NCI-H2107 treated with DMSO at 0.1 percent for 48 hours (cell line): ENCODE results near the gene FLVCR2.
A peak's percentile ranks its signal among the peaks of the same experiment; 100 is the strongest.

Experiments
- DNase-seq: peaks from one replicate; lab custom pipeline; 2025; ENCODE audit not compliant: unreplicated experiment; lab: John Stamatoyannopoulos, UW

The FLVCR2 gene

DNA sequence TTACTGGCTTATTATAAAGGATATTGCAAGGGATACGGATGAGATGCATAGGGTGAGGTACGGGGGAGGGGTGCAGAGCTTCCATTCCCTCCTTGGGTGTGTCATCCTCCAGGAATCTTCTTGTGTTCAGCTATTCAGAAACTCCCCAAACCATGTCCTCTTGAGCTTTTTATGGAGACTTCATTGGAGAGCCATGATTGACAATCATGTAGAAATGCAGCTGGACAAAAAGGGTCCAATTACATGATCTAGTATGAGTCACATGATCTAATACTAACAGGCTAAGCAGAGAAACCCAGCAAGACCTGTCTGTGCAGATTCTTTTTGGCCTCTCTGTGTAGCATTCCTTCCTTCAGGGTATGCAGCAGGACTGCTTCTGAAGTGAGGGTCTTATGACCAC is 23.9 kb upstream of the FLVCR2 start:
- DNase-seq = no peak

DNA sequence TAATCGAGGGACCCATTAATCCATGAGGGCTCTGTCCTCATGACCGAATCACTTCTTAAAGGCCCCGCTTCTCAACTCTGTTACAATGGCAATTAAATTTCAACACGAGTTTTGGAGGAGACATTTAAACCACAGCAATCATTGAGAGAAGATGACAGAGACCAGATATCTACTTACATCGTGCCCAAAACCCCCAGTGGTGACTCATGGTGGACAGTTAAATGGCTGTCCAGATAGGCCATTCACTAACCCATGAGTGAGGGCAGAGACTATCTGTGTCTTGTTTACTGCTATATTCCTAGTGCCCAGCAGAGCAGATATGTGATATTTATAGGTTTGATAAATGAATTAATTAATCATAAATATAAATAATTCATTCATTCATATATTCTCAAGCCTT is 20.0 kb upstream of the FLVCR2 start:
- no peak for DNase-seq

- no peak for DNase-seq
Measured at GRCh38 chr14:75559045-75559444, 19.4 kb upstream of the FLVCR2 start.

DNA sequence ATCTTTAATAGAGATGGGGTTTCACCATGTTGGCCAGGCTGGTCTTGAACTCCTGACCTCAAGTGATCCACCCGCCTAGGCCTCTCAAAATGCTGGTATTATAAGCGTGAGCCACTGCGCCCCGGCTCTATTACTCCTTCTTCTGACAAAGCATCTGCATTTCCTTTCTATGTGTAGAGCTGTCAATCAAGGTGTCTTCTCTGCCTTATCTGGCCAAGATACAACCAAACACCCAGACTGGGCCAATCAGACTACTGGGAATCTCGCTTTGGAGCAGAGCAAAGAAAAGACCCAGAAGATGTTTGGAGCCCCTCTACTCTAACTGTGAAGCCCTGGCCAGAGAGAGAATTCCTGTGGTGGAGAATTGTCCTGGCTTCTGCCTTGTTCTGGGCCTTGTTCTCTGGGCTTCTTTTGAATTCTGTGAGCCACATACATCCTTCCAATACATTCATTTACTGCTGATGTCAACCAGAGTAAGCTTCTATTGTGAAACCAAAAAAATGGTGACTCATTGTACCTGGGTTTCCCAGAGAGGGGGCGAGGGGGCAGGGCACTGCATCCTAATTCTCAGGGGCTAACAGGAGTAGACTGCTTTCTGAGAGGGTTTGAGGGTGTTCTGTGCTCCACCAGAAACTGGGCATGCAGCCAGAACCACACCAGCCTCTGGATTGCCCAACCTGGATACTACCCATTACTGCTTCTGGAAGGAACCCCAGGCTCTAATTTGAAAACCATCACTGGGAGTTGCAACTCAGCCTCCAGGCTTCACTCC is 18.8 kb upstream of the FLVCR2 start:
- peak; percentile 91 for DNase-seq

GRCh38 chr14:75561013-75561432 is 17.4 kb upstream of the FLVCR2 start:
- peak; percentile 92 for DNase-seq

GRCh38 chr14:75562089-75562488 is 16.3 kb upstream of the FLVCR2 start:
- DNase-seq = no peak

- DNase-seq = no peak
Measured at GRCh38 chr14:75562489-75562888, 15.9 kb upstream of the FLVCR2 start.

DNA sequence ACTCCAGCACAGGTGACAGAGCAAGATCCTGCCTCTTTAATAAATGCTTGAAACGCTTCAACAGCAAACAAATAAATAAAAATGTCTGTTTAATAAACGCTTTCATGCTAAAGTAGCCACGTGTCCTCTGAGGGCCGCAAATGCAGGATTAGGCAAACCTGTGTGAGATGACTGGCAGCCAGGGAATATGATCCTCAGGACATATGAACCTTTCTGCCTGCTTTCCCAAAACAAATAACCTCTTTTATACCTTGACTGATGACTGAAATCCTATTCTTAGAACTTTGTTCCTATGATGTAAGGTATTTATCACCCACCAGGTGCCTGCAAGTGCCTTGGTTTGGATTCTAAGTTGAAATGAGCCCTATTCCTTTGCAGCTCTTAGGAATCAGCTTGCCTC is 14.5 kb upstream of the FLVCR2 start:
- peak; percentile 99 for DNase-seq

DNA sequence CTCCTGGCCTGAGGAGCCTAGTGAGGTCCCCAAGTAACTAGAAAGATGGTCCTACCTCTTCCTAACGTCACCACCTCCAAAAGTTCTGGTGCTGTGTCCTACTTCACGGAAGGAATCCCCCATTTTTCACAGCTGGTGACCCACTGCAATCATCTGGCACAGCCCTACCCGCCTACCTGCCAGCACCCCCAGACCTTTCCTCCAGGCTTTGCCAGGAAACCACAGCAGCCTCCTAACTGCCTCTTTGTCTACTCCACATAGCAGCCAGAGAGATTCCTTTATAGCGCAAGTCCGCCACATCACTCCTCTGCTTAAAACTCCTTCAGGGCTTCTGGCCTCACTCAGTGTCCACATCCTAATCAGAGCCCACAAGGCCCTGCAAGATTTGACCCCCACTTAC is 13.4 kb upstream of the FLVCR2 start:
- no peak for DNase-seq

DNA sequence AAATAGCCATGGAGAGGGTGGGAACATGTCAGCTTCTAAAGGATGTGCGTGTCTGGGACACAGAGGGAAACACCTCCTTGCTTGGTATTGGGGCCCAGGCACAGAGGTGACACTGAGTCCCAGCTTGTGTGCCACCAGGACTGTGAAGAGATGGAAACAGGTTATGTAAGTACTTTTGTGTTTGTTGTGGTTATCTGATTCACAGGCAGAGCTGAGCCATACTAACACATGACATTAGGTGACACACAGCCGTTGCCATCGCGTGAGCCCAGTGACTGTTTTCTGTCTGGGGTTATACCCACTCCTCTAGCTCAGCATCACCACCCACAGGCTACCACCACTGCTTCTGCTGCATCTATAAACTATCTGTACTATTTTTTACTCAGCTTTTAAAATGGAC is 12.1 kb upstream of the FLVCR2 start:
- no peak for DNase-seq

DNA sequence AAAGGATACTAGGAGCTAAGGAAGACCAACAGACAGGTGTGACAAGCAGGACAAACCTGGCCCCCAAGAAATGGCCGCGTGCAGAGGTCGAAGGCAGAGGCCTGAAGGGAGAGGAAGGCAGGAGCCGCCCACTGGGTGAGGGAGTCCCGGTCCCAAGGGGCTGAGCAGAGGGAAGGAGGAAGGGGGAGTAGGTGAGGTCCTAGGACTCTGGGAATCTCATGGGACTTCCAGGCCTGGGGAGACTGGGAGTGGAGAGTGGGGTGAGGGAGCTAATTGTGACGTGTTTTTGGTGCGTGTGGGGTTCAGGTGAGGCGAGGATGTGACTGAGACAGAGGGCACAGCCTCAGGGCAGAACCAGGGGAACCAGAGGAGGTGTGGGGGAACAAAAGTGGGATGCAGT is 11.7 kb upstream of the FLVCR2 start:
- no peak for DNase-seq

DNA sequence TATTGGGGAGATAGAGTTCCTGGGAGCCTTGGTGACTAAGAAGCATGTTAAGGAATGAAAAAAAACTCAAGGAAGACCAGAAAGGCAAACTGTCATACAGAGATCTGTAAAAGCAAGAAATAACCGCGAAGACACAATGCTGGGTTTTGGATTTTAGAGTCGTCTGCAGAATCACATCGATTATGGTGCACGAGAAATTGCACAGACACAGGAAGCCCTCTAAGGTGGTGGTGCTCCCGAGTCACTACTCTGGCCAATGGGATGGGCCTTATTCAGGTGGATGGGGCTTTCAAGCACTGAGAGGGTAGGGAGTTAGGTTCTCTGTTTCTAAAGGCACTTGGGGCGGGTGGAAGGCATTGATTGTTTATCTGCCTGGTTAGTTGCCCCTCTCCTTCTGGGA is 10.3 kb upstream of the FLVCR2 start:
- DNase-seq = no peak

GRCh38 chr14:75568791-75569190 is 9.6 kb upstream of the FLVCR2 start:
- no peak for DNase-seq

DNA sequence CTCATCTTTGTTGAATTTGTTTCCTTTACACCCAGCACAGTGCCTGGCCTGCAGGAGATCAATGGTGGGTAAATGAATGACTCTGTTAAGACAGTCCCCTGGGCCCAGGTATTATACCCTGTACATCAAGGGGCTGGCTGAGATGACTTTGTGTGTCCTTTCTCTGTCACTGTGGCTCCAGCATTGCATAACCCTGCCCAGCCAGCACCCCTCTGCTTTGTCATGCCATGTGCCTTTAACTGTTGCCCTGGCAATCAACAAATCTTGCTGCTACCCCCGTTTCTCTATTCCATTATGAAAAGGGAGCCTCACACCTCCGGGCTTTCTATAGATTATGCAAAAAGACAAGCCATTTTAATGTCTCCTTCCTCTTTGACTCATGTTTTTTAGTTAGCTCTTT is 7.6 kb upstream of the FLVCR2 start:
- DNase-seq = no peak

DNA sequence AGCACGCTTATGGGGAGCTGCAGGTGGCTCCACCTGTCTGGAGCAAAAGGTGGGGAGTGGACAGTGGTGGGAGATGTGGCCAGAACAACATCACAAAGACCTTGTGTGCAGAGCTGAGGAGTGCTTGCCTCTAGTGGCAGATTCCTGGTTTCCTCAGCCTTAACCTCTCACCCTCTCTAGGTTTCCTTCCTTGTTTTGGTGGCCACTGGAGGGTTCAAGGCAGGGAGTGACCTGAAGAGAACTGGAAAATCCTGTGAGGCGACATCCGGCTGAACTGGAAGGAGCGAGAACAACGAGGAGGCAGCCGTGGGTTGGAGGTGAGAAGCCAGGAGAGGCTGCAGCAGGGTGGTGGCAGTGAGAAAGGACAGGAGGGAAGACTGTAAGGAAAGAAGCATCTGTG is 6.3 kb upstream of the FLVCR2 start:
- no peak for DNase-seq

DNA sequence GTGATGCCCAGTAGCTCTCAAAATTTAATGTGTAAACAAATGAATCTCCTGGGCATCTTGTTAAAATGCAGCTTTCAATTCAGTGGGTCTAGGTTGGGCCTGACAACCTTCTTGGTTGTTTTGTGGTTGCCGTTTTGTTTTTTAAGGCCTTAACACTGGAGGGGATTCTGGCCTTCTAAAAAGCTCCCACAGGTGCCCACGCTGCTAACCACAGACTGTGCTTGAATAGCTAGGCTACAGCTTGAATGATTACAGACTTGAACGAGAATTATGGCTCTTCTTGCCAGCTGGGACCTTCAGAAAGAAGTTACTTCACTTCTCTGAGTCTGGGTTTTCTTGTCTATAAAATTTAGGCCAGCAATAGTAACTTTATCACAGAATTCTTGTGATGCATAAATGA is 1.3 kb upstream of the FLVCR2 start:
- no peak for DNase-seq

DNA sequence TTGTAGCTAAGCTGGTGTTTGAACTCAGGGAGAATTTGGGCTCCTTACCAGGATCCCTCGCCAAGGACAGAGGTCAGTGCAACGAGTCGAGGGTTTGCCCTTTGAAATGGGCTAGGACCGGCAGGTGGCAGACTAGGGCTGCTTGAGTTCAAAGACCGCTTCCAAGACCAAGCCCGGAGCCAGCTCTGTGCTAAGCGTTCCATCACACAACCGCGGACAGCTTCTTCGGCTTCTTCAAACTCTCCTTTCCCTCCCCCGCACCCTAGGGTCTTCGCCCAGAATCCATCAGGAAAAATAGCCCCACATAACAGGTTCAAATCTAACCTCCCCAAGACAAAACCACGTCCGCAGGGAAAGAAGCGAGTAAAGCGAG is 705 bp upstream of the FLVCR2 start:
- peak; percentile 78 for DNase-seq

DNA sequence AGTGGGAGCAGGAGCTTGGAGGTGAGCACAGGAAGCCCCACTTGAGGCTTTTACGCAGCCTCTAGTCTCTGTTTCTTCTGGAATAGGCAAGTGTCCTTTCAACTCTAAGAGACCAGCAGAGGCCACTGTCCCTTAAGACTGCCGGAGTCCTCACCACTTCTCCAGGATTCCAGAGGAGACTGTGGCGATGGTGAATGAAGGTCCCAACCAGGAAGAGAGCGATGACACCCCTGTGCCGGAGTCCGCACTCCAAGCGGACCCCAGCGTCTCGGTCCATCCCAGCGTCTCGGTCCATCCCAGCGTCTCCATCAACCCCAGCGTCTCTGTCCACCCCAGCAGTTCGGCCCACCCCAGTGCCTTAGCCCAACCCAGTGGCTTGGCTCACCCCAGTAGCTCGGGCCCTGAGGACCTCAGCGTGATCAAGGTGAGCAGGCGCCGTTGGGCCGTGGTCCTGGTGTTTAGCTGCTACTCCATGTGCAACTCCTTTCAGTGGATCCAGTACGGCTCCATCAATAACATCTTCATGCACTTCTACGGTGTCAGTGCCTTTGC is 442 bp downstream of the FLVCR2 start:
- DNase-seq = no peak

GRCh38 chr14:75579338-75579864 is 981 bp downstream of the FLVCR2 start:
- no peak for DNase-seq

- no peak for DNase-seq
Measured at GRCh38 chr14:75579882-75580281, 1.5 kb downstream of the FLVCR2 start.

DNA sequence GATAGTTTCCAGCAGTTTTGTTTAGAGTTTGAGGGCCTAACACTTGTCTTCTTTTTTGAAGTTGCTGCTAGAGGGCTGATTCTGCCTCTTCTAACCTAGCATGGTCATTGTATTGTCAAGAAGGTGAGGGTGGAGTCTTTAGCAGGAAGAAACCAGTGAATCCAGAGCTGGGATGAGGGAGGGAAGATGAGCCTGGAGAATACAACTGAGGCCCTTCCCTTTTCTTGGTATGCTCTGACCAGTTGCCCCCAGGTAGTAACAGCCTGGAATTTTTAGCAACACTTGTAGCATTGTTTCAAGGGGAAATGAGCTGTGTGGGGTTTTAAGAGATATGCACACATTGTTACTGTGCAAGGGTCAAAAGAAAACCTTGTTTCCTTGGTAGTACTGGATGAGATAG is 9.0 kb downstream of the FLVCR2 start:
- DNase-seq = no peak

- no peak for DNase-seq
Measured at GRCh38 chr14:75589931-75590330, 11.5 kb downstream of the FLVCR2 start.
